Nephron (organoid): ENCODE measurements around the gene SOX18.
A peak's percentile ranks its signal among the peaks of the same experiment; 100 is the strongest.

Source experiments
- H3K27ac Mint-ChIP-seq, 3 experiments: 2 replicates each; pipeline ENCODE4 v1.8.0; 2020; ENCODE audit warnings: mixed read lengths in 3 of 3, mild to moderate bottlenecking in 2 of 3, moderate library complexity in 1 of 3
- H3K27me3 Mint-ChIP-seq: 2 replicates; pipeline ENCODE4 v1.8.0; 2021; ENCODE audit warnings: low read depth, mild to moderate bottlenecking, moderate library complexity, mixed read lengths
- H3K36me3 Mint-ChIP-seq: 2 replicates; pipeline ENCODE4 v1.8.0; 2020; ENCODE audit warnings: low read depth, mixed read lengths
- H3K4me1 Mint-ChIP-seq: 2 replicates; pipeline ENCODE4 v1.8.0; 2020; ENCODE audit warnings: mixed read lengths
- H3K4me3 Mint-ChIP-seq, 3 experiments: 2 replicates each; pipeline ENCODE4 v1.8.0; 2020; ENCODE audit warnings: mild to moderate bottlenecking in 3 of 3, mixed read lengths in 3 of 3, moderate library complexity in 2 of 3
- H3K9me3 Mint-ChIP-seq: 2 replicates; pipeline ENCODE4 v1.8.0; 2020; ENCODE audit warnings: mixed read lengths
- CTCF ChIP-seq, 3 experiments: fragments of 200-600 bp; sonication (generic); IDR thresholded peaks; one replicate each; pipeline ENCODE4 v1.5.0; 2021; ENCODE audit warnings: antibody characterized with exemption in 3 of 3; ENCODE audit not compliant: unreplicated experiment in 3 of 3

Gene SOX18

GRCh38 chr20:64037199-64037497 lies 12.3 kb downstream of the SOX18 start:
- Mint-ChIP-seq H3K27ac (no peak overlapping the region), H3K4me1 (peaks cover 16% of the 10 kb centered on the region)
- no peak for TF ChIP-seq CTCF (IDR thresholded peaks at IDR 0.05; ENCODE audit: unreplicated experiment in 3 of 3)

GRCh38 chr20:64036346-64037198 lies 12.9 kb downstream of the SOX18 start:
- no peak for TF ChIP-seq CTCF (IDR thresholded peaks at IDR 0.05; ENCODE audit: unreplicated experiment in 3 of 3)
- peaks cover 11% of the 10 kb centered on the region for H3K36me3 Mint-ChIP-seq
- no peak overlapping the region for H3K27ac Mint-ChIP-seq
- peaks cover 54% of the 10 kb centered on the region for H3K27me3 Mint-ChIP-seq
- H3K4me1 Mint-ChIP-seq: peaks cover 16% of the 10 kb centered on the region
- no peak overlapping the region for H3K4me3 Mint-ChIP-seq
- no peaks in the 10 kb centered on the region for H3K9me3 Mint-ChIP-seq

More at GRCh38 chr20:64037199-64037497, 12.3 kb downstream of the SOX18 start:
- Mint-ChIP-seq H3K36me3 (peaks cover 9% of the 10 kb centered on the region), H3K27me3 (peaks cover 60% of the 10 kb centered on the region), H3K4me3 (no peak overlapping the region), H3K9me3 (no peaks in the 10 kb centered on the region)

DNA sequence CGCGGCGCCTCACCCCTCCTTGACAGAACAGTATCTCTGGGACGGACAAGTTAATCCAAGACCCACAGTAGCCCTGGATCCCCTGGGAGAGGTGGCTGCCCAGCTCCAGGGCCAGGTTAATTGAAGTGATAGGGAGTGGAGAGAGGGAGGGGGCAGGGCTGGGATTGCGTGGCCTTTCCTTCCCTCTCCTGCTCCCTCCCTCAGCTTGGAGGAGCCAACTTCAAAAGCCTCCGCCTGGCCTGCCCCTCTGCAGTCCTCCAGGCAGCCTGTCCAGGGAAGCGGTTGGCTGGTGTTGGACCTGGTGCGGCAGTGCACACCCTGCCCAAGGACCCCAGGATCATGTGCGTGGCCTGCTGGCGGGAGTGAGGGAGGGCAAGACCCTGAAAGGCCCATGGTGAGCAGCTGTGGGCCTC lies 13.5 kb downstream of the SOX18 start, which contains the start of gene C20orf204:
TSS of gene C20orf204 (plus strand) at position 250 of the 413 bp plus-strand sequence. CDS start at position 392, 142 bp downstream.
- H3K27me3 Mint-ChIP-seq: peaks cover 48% of the 10 kb centered on the region
- no peak for TF ChIP-seq CTCF (IDR thresholded peaks at IDR 0.05; ENCODE audit: unreplicated experiment in 3 of 3)
- peaks cover 16% of the 10 kb centered on the region for H3K4me1 Mint-ChIP-seq
- H3K9me3 Mint-ChIP-seq: no peaks in the 10 kb centered on the region
- H3K27ac Mint-ChIP-seq: no peak within 1 kb of the TSS
- no peak within 1 kb of the TSS for H3K4me3 Mint-ChIP-seq
- H3K36me3 Mint-ChIP-seq: peaks cover 15% of the 10 kb centered on the region

- Mint-ChIP-seq H3K27ac (no peak overlapping the region), H3K36me3 (peaks cover 19% of the 10 kb centered on the region), H3K27me3 (peaks cover 42% of the 10 kb centered on the region), H3K4me1 (peaks cover 16% of the 10 kb centered on the region), H3K4me3 (no peak overlapping the region), H3K9me3 (no peaks in the 10 kb centered on the region)
- TF ChIP-seq CTCF (IDR thresholded peaks at IDR 0.05; ENCODE audit: unreplicated experiment in 3 of 3): no peak
Observed at GRCh38 chr20:64035066-64035932, 14.1 kb downstream of the SOX18 start.

GRCh38 chr20:64033981-64034493 lies 15.4 kb downstream of the SOX18 start:
- H3K4me3 Mint-ChIP-seq: no peak overlapping the region
- no peak for TF ChIP-seq CTCF (IDR thresholded peaks at IDR 0.05; ENCODE audit: unreplicated experiment in 3 of 3)
- peaks cover 29% of the 10 kb centered on the region for H3K36me3 Mint-ChIP-seq
- H3K9me3 Mint-ChIP-seq: no peaks in the 10 kb centered on the region
- peak overlapping the region in 2 of 3 experiments; percentile 24 to 44 for H3K27ac Mint-ChIP-seq
- H3K4me1 Mint-ChIP-seq: peaks cover 16% of the 10 kb centered on the region
- H3K27me3 Mint-ChIP-seq: peaks cover 29% of the 10 kb centered on the region
